ENCODE data around the gene SACS.

GRCh38 chr13:23322353-23323336, 110.9 kb downstream of the SACS start:
- no peak for TF ChIP-seq YY1 (IDR thresholded peaks at IDR 0.05; ENCODE audit: insufficient read depth, insufficient read length)
- no peak for TF ChIP-seq ZNF274 (IDR thresholded peaks at IDR 0.05; ENCODE audit: low read depth, low read length)
- no peak for TF ChIP-seq SUZ12 (IDR thresholded peaks at IDR 0.05; ENCODE audit: extremely low read depth, insufficient read depth, insufficient read length)
